Stimulated activated CD4-positive, alpha-beta T cell treated with anti-CD3 and anti-CD28 coated beads, Interleukin-1b, Interleukin-23, amount 100 ng/mL, for 24 hours (primary cell): ENCODE data around the gene IL20.

Source experiments
- DNase-seq, 4 experiments: peaks; one replicate each; pipeline ENCODE4 v3.0.0-alpha.2; 2020; ENCODE audit warnings: low read depth in 4 of 4, low spot score in 1 of 4

The IL20 gene, protein sequence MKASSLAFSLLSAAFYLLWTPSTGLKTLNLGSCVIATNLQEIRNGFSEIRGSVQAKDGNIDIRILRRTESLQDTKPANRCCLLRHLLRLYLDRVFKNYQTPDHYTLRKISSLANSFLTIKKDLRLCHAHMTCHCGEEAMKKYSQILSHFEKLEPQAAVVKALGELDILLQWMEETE

DNA sequence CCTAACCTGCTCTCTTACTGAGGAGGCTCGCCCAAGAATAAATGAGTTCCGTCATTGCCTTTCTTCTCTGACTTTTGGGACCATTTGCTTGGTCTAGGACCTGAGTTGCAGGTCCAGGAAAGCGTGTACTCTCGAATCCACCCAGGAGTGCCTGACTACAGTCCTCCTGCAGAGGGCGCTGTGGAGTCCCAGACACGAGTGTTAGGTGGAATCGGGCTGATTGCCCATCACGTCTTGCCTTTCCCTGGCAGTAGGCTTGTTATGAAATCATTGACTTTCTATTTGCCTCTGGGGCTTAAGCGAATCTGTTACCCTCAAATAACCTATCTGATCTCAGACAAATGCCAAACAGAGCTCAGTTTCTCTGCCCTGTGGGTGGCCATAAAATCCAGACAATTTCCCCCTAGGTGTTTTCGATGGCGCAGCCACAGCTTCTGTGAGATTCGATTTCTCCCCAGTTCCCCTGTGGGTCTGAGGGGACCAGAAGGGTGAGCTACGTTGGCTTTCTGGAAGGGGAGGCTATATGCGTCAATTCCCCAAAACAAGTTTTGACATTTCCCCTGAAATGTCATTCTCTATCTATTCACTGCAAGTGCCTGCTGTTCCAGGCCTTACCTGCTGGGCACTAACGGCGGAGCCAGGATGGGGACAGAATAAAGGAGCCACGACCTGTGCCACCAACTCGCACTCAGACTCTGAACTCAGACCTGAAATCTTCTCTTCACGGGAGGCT, at the start of gene IL20:
Gene IL20 (plus strand): TSS at position 685 of the 733 bp plus-strand sequence. CDS start 230 bp downstream, outside the sequence.
- DNase-seq = peak; percentile 79 to 86 (median 85)

DNA sequence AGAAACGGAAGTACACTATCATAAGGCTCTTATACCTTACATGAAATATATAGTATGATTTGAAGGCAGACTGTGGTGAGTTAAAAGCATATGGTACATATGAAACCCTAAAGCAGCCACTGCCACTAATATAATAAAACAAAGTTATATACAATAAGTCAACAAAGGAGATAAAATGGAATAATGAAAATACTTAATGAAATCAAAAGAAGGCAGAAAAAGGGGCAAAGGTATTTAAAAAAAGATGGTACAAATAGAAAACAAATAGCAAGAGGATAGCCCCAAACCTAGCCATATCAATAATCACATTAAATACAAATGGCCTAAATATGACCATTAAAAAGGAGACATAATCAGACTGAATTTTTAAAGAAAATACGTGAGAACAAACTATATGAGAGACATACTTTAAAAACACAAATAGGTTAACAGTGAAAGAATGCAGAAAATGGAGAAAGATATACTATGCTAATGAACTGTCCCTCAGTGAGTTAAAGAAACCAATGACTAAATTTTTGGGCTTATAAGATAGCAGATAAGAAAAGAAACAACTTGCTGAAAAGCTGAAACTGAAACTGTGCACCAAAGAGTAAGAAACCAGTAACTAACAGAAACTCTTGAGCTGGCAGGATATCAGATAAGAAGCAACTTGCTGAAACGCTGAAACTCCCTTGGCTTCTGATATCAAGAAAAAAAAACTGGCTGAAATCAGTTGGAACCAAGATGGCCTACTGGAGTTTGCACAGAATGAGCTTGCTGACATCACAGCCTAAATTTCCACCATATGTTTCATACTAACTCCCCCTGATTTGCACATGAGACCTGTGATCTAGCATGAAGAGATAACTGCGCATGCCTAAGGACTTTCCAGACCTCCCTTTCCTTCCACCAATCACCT, 48.8 kb upstream of the IL20 start:
- no peak for DNase-seq

GRCh38 chr1:206821493-206821892, 43.9 kb upstream of the IL20 start:
- DNase-seq = no peak

DNA sequence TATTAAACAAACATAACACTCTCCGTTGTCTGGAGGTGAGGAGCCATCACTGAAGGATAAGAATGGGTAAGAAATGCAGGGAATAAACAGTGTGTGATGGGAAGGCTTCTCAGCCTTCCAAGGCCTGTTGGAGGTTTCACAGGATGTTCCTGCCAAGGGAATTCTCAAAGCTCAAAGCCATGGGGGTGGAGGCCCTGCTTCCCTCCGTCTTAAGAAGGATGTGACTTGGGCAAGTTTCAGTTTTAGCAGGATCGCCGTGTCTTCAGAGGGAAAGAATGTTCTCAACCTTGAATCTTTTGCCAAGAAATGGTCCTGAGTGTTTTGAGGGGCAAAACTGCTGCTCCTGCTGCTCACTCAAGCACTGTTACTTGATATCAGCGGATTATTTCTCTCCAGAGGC, 41.7 kb upstream of the IL20 start:
- no peak for DNase-seq

- no peak for DNase-seq
Observed at GRCh38 chr1:206824331-206824730, 41.1 kb upstream of the IL20 start.

DNA sequence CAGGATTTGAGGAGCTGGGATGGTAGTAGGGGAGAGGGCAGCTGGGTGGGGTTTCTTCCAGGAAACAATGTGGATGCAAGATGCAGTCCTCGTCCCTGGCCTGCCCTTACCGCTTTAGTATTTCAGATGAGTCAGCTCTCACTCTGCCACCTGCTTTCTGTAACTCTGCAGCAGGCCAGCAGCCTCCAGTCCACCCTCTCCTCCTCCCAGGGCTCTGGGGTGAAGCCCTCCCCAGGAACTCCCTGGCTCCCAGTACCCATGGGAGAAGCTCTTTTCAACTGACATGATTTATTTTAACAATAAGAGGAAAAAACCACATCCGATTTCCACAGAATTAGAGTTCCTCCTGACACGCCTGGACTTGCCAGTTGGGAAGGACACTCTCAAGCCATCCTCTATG, 39.0 kb upstream of the IL20 start:
- no peak for DNase-seq

- DNase-seq = no peak
Observed at GRCh38 chr1:206828061-206828460, 37.4 kb upstream of the IL20 start.

DNA sequence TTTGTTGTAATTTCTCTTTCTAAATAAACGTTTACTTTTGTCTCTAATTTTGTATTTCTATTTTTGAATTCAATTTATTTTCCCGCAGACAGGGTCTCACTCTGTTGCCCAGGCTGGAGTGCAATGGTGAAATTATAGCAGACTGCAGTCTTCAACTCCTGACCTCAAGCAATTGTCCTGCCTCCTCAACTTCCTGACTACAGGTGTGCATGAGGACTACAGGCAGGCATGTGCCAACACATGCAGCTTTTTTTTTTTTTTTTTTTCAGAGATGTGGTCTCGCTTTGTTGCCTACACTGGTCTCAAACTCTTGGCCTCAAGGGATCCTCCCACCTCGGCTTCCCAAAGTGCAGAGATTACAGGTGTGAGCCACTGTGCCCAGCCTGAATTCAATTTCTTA, 36.7 kb upstream of the IL20 start:
- DNase-seq = no peak

DNA sequence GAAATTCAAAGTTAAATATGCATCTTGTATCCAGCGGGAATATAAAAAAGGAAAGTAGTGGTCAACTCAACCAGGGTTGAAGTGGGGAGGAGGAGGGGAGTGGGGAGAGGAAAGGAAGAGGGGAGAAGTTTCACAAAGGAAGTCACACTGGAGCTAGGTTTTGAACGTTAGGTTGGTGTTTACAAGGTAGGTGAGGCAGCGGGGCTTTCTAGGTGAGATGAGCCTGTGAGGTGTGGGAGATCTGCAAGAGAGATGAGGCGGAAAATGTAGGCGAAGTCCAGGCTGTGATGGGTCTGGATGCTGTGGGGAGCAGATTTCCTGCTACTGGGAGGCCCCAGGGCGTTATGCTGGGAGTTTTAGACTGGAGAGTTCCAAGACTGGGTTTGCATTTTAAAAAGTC, 36.1 kb upstream of the IL20 start:
- DNase-seq = no peak

GRCh38 chr1:206829875-206830274, 35.5 kb upstream of the IL20 start:
- DNase-seq = no peak

GRCh38 chr1:206831650-206832049, 33.8 kb upstream of the IL20 start:
- no peak for DNase-seq

DNA sequence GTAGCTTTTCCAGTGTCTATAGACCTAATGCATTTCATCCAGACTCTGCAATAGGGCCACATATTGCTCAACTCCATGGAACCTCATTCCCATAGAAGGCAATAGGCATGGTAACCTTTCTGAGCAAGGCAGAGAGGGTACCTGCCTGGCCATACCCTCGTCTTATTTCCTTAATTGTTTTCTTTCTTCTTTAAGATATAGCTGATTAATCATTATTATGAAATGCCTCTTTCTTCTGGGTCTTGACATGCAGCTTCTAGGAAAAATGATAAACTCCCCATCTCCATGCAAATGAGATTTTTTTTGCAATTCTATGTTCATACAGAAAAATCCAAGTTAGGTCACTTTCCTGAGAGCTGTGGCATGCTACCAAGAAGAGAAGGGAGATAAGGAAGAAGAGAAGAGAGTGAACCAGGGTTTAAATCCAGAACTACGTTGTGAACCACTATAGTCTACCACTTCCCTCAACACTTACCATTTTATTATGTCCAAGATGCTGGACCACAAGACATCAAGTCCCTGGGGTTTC, 33.0 kb upstream of the IL20 start:
- DNase-seq = no peak

- DNase-seq = no peak
Observed at GRCh38 chr1:206833106-206833680, 32.2 kb upstream of the IL20 start.

DNA sequence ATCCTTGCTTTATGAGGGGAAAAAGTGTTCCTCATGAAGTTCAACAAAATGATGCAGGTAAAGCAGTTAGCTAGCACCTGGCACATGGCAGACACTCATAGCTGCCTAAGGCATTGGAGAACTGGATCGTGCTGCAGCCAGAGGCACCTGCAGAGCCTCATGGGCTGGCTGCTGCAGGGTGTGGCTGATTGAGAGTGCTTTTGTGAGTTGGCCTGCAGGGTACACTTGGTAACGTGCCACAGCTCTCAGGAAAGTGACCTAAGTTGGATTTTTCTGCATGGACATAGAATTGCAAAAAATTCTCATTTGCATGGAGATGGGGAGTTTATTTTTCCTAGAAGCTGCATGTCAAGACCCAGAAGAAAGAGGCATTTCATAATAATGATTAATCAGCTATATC, 31.6 kb upstream of the IL20 start:
- DNase-seq = no peak

GRCh38 chr1:206834217-206834616, 31.2 kb upstream of the IL20 start:
- no peak for DNase-seq

DNA sequence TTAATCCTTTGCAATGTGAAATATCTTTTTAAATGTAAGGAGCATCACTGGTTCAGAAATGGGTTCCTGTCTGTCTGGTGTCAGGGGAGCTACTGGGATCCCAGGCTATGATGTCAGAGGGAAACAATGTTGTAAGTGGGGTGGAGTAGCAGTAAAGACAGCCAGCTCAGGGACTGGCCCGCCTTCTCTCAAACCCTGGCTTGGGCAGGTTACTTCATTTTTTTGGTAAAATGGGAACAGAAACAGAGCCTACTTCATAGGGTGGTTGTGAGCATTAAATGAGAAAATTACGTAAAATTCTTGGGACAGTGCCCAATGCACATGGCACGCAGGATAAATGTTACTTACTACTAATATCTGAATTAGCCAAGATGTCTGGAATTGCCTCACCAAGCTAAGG, 30.7 kb upstream of the IL20 start:
- DNase-seq = no peak

GRCh38 chr1:206835186-206835585, 30.2 kb upstream of the IL20 start:
- no peak for DNase-seq

- no peak for DNase-seq
Observed at GRCh38 chr1:206836111-206836510, 29.3 kb upstream of the IL20 start.

- no peak for DNase-seq
Observed at GRCh38 chr1:206839006-206839560, 26.3 kb upstream of the IL20 start.

GRCh38 chr1:206839857-206840256, 25.6 kb upstream of the IL20 start:
- no peak for DNase-seq
